GM12878 (cell line): Measurements from ENCODE around the gene LDHAL6B. TPM values are rescaled to one million over a fixed set of nuclear protein-coding genes. Genes with fewer than 3 reads are reported as not detected.

Source experiments
- ATAC-seq: fragments of 200-7000 bp; cut with Tn5 transposase; 3 replicates; pipeline ENCODE4 v1.9.1; 2020; ENCODE audit warnings: mild to moderate bottlenecking, moderate library complexity
- BruUV-seq: library from RNA; stranded (reverse); fragments of 400-500 nt; replicated peaks from 2 replicates; lab custom pipeline; 2021; lab: Mats Ljungman, UMichigan
- CTCF ChIA-PET: fragments of 300-600 bp; sonication (Branson Sonifier 250); formaldehyde crosslinking; extraction: SDS; loops from one replicate; lab custom pipeline; 2021; ENCODE audit warnings: inconsistent platforms; lab: Yijun Ruan, JAX
- POLR2A ChIA-PET: fragments of 350-600 bp; formaldehyde crosslinking; extraction: SDS; loops from one replicate; lab custom pipeline; 2021; ENCODE audit warnings: inconsistent platforms; lab: Charles Lee
- RAD21 ChIA-PET: fragments of 300-600 bp; sonication (Branson Sonifier 250); formaldehyde crosslinking; loops from one replicate; lab custom pipeline; 2023; ENCODE audit warnings: antibody characterized with exemption; ENCODE audit not compliant: unreplicated experiment; lab: Charles Lee
- SMC1A ChIA-PET: fragments of 300-600 bp; sonication (Branson Sonifier 250); formaldehyde crosslinking; loops from one replicate; lab custom pipeline; 2023; ENCODE audit not compliant: unreplicated experiment, uncharacterized antibody; lab: Charles Lee
- DNase-seq: peaks from one replicate; pipeline ENCODE4 v3.0.0-alpha.2; 2011; ENCODE audit warnings: low read depth, low spot score
- FAIRE-seq: peaks from 3 replicates; lab custom pipeline; 2011; peaks lifted over from hg19 to GRCh38; lab: Jason Lieb, UNC
- H2AFZ ChIP-seq: 2 replicates; pipeline ENCODE4 v1.6.0; 2011; ENCODE audit warnings: low read depth, low read length, control low read depth; ENCODE audit not compliant: control insufficient read depth
- H3K27ac ChIP-seq: 2 replicates; pipeline ENCODE4 v1.5.1; 2011; ENCODE audit warnings: control low read depth; ENCODE audit not compliant: control insufficient read depth, insufficient read depth
- H3K27me3 ChIP-seq, 2 experiments: replicated peaks in 1 of 2; 2 replicates each; pipeline versions ENCODE4 v1.6.0 to v1.6.1; 2011; ENCODE audit warnings: low read length in 1 of 2; ENCODE audit not compliant: control insufficient read depth in 2 of 2, insufficient read depth in 2 of 2
- H3K36me3 ChIP-seq, 2 experiments: 2 replicates each; pipeline ENCODE4 v1.5.1; 2011; ENCODE audit warnings: low read length in 1 of 2; ENCODE audit not compliant: control insufficient read depth in 2 of 2, insufficient read depth in 2 of 2
- H3K4me1 ChIP-seq: 2 replicates; pipeline ENCODE4 v1.6.1; 2011; ENCODE audit warnings: mild to moderate bottlenecking, low read length, moderate library complexity, mixed read lengths; ENCODE audit not compliant: control insufficient read depth, insufficient read depth
- H3K4me2 ChIP-seq: 2 replicates; pipeline ENCODE4 v1.6.0; 2011; ENCODE audit warnings: control low read depth; ENCODE audit not compliant: control insufficient read depth, insufficient read depth
- H3K4me3 ChIP-seq: fragments of 200-600 bp; sonication (generic); 2 replicates; pipeline ENCODE4 v1.5.1; 2016
- H3K79me2 ChIP-seq: 2 replicates; pipeline ENCODE4 v1.6.0; 2011; ENCODE audit warnings: low read length; ENCODE audit not compliant: control insufficient read depth, insufficient read depth
- H3K9ac ChIP-seq: 2 replicates; pipeline ENCODE4 v1.8.0; 2011; ENCODE audit warnings: low read length, control low read depth, mixed read lengths; ENCODE audit not compliant: control insufficient read depth, insufficient read depth
- H3K9me3 ChIP-seq: replicated peaks from 3 replicates; pipeline ENCODE4 v1.5.1; 2011; ENCODE audit warnings: mild to moderate bottlenecking, low read length; ENCODE audit not compliant: control insufficient read depth, insufficient read depth
- H4K20me1 ChIP-seq: 2 replicates; pipeline ENCODE4 v1.6.0; 2011; ENCODE audit not compliant: control insufficient read depth, insufficient read depth
- BMI1 ChIP-seq: fragments of 450-650 bp; IDR thresholded peaks from 2 replicates; pipeline ENCODE4 v1.6.1; 2016; ENCODE audit warnings: mild to moderate bottlenecking, moderate library complexity, borderline replicate concordance
- IRF5 ChIP-seq: fragments of 450-650 bp; IDR thresholded peaks from 2 replicates; pipeline ENCODE4 v1.6.1; 2017; ENCODE audit warnings: borderline replicate concordance
- JUNB ChIP-seq: IDR thresholded peaks from 2 replicates; pipeline ENCODE4 v1.6.1; 2016; ENCODE audit warnings: antibody characterized with exemption, mild to moderate bottlenecking
- MEF2B ChIP-seq: fragments of 450-650 bp; IDR thresholded peaks from 2 replicates; pipeline ENCODE4 v1.6.1; 2018; ENCODE audit warnings: mild to moderate bottlenecking, moderate library complexity; ENCODE audit not compliant: partially characterized antibody, poor library complexity, severe bottlenecking
- MTA3 ChIP-seq: IDR thresholded peaks from 2 replicates; pipeline ENCODE4 v1.6.1; 2012; ENCODE audit warnings: low read length, inconsistent platforms, borderline replicate concordance
- PBX3 ChIP-seq: IDR thresholded peaks from 2 replicates; pipeline ENCODE4 v1.6.1; 2011; ENCODE audit warnings: mild to moderate bottlenecking, low read depth, low read length, moderate library complexity; ENCODE audit not compliant: insufficient replicate concordance
- PML ChIP-seq: IDR thresholded peaks from 2 replicates; pipeline ENCODE4 v1.6.1; 2012; ENCODE audit warnings: low read length, inconsistent platforms
- RUNX3 ChIP-seq: IDR thresholded peaks from 2 replicates; pipeline ENCODE4 v1.6.1; 2012; ENCODE audit warnings: low read length, inconsistent platforms
- ZBED1 ChIP-seq: IDR thresholded peaks from 2 replicates; pipeline ENCODE4 v1.6.1; 2016; ENCODE audit warnings: borderline replicate concordance
- WGBS: methylation state at CpG from one replicate; pipeline ENCODE4 v1.1.6; 2016; ENCODE audit warnings: low lambda C conversion rate; ENCODE audit not compliant: insufficient replicate concordance, insufficient coverage; ENCODE audit errors: missing lambda C conversion rate; 5-methylcytosine and 5-hydroxymethylcytosine counted together
- in situ Hi-C: fragments of 300-500 bp; cut with MboI; formaldehyde crosslinking; loops from 9 replicates; pipeline ENCODE4 v1.14.3; 2018; ENCODE audit warnings: mixed read lengths
- intact Hi-C: fragments of 100-400 bp; cut with micrococcal nuclease; formaldehyde crosslinking; loops from one replicate; pipeline ENCODE4 v1.14.2; 2022; ENCODE audit not compliant: unreplicated experiment
- polyA plus RNA-seq, 11 experiments: library from polyadenylated mRNA; depleted of rRNA in 4 of 11; unstranded in 6 of 11; stranded (reverse) in 5 of 11; fragments of >200 nt; fragmentation: Nextera tagmentation in 4 of 11; fragmentation: Illumina TruSeq in 1 of 11; extraction: Ambion mirVana in 4 of 11; extraction: Trizol in 1 of 11; gene quantifications; 1 replicate in 1 of 11; 2 replicates in 10 of 11; pipeline versions ENCODE4 v1.2.1 to v1.2.3, GENCODE V29; 2011 to 2016; ENCODE audit warnings: inconsistent platforms in 2 of 11, missing spikeins in 2 of 11, low read depth in 1 of 11
- total RNA-seq, 4 experiments: library from RNA; depleted of rRNA in 3 of 4; stranded (reverse); fragments of >200 nt in 3 of 4; fragmentation: Illumina TruSeq in 1 of 4; extraction: Trizol in 1 of 4; gene quantifications; 2 replicates each; pipeline versions ENCODE4 v1.2.1 to v1.2.3, GENCODE V29; 2013 to 2021
- TF ChIP-seq, protein P1 (sequence below): fragments of 450-650 bp; formaldehyde crosslinking; IDR thresholded peaks from 2 replicates; pipeline ENCODE4 v1.4.0; 2022; ENCODE audit warnings: mild to moderate bottlenecking, moderate library complexity

Gene LDHAL6B
- total and polyA plus RNA-seq, 10 of the 15 experiments (the other 5 are each of a cell fraction or from before 2014, with no cell fraction given): 0.33 to 0.66 TPM; not detected in 8

- TF ChIP-seq IRF5 (no peak), RUNX3 (no peak), PML (no peak)
These were observed 9.2 kb upstream of the LDHAL6B start (continued) for GRCh38 chr15:59197454-59197853.

DNA sequence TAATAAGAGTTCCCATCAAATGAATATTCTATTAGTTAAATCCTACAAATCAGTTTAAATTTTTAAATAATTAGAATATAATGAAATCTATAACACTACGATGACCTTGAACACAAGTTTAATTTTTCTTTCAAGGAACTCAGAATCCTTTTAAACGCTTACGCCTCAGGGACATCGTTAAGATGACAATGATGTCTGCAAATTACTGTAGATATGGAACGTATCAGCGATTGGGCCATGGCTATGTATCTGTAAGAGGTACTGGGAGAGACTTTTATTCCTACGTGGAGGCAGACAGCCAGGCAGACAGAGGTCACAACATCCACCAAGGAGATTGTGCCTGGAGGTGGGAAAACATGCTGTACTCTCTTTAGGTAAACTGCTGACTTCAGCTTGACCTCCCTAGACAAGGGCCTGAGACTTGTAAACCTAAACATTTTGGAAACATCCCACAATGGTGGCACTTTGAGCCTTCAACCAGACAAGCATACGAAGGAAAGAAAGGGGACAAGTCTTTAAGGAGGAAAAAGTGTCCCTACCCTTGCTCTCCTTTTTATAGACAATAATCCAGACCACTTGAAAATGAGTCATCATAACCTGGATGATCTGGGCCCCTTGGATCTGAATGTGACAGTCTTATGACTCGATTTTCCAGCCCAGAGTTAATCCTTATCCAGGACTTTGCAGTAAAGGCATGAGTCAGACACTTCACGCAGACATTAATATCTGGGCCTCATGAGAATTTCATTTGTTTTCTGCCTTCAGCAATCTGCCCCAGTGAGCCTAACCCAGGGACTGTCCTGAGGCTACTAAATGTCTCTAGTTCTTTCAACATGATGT is 6.8 kb upstream of the LDHAL6B start:
- no peak for ATAC-seq
- ChIA-PET SMC1A (no interaction called here), POLR2A (no interaction called here), RAD21 (no interaction called here), CTCF (no interaction called here)
- no peaks in the 10 kb centered on the region for H3K4me1 ChIP-seq
- no peaks in the 10 kb centered on the region for H3K9me3 ChIP-seq
- no peak overlapping the region for H2AFZ ChIP-seq
- H3K79me2 ChIP-seq: no peaks in the 10 kb centered on the region
- H3K4me3 ChIP-seq: no peak overlapping the region
- no peak overlapping the region for H3K27ac ChIP-seq
- DNase-seq: no peak
- no peak overlapping the region for H3K9ac ChIP-seq
- intact Hi-C loops: no loop called here
- H3K36me3 ChIP-seq: peaks cover 6 to 45% of the 10 kb centered on the region in 2 experiments
- no TSS peak for BruUV-seq
- in situ Hi-C loops: no loop called here
- H4K20me1 ChIP-seq: no peaks in the 10 kb centered on the region
- FAIRE-seq: no peak
- no peaks in the 10 kb centered on the region for H3K27me3 ChIP-seq
- H3K4me2 ChIP-seq: no peak overlapping the region
- TF ChIP-seq ZBED1 (no peak), PBX3 (no peak), BMI1 (no peak), MEF2B (no peak), MTA3 (no peak), JUNB (no peak)
- TF ChIP-seq, protein P1, sequence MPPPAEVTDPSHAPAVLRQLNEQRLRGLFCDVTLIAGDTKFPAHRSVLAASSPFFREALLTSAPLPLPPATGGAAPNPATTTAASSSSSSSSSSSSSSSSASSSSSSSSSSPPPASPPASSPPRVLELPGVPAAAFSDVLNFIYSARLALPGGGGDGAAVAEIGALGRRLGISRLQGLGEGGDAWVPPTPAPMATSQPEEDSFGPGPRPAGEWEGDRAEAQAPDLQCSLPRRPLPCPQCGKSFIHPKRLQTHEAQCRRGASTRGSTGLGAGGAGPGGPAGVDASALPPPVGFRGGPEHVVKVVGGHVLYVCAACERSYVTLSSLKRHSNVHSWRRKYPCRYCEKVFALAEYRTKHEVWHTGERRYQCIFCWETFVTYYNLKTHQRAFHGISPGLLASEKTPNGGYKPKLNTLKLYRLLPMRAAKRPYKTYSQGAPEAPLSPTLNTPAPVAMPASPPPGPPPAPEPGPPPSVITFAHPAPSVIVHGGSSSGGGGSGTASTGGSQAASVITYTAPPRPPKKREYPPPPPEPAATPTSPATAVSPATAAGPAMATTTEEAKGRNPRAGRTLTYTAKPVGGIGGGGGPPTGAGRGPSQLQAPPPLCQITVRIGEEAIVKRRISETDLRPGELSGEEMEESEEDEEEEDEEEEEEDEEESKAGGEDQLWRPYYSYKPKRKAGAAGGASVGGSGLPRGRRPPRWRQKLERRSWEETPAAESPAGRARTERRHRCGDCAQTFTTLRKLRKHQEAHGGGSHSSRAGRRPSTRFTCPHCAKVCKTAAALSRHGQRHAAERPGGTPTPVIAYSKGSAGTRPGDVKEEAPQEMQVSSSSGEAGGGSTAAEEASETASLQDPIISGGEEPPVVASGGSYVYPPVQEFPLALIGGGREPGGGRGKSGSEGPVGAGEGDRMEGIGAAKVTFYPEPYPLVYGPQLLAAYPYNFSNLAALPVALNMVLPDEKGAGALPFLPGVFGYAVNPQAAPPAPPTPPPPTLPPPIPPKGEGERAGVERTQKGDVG (CRISPR knock-in tag): no peak
- 87% methylated on average over 10 of the region's 10 CpGs for WGBS
